ENCODE data around the gene ZNF445.
"Not testable (repeated sequence)": the region's sequence is repeated elsewhere in the genome, so short reads cannot be mapped to it uniquely, and the experiment has no call there.

Gene ZNF445

DNA sequence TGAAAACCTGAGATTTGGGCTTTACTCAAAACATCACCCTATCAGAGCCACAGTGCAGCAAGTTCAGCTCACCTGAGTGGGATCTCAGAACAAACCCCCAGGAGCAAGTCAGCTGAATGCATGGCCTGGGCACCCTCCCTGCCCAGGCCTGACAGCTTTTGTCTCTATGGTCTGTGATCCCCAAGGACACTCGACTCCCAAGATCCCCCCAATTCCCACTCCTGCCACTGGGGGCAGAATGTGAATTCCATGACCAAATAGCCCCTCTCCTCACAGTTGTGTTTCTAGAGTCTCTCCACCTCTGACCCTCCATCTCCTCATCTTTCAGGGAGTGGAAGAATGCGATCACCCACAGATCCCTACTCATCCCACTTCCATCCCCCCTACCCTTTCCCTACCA is 58.9 kb downstream of the ZNF445 start:
- TF ChIP-seq, protein P1, sequence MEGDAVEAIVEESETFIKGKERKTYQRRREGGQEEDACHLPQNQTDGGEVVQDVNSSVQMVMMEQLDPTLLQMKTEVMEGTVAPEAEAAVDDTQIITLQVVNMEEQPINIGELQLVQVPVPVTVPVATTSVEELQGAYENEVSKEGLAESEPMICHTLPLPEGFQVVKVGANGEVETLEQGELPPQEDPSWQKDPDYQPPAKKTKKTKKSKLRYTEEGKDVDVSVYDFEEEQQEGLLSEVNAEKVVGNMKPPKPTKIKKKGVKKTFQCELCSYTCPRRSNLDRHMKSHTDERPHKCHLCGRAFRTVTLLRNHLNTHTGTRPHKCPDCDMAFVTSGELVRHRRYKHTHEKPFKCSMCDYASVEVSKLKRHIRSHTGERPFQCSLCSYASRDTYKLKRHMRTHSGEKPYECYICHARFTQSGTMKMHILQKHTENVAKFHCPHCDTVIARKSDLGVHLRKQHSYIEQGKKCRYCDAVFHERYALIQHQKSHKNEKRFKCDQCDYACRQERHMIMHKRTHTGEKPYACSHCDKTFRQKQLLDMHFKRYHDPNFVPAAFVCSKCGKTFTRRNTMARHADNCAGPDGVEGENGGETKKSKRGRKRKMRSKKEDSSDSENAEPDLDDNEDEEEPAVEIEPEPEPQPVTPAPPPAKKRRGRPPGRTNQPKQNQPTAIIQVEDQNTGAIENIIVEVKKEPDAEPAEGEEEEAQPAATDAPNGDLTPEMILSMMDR (IDR thresholded peaks at IDR 0.05), result no peak
- TF ChIP-seq ZFX (IDR thresholded peaks at IDR 0.05; ENCODE audit: borderline replicate concordance), result no peak
- H3K27ac ChIP-seq, result no peak overlapping the region

DNA sequence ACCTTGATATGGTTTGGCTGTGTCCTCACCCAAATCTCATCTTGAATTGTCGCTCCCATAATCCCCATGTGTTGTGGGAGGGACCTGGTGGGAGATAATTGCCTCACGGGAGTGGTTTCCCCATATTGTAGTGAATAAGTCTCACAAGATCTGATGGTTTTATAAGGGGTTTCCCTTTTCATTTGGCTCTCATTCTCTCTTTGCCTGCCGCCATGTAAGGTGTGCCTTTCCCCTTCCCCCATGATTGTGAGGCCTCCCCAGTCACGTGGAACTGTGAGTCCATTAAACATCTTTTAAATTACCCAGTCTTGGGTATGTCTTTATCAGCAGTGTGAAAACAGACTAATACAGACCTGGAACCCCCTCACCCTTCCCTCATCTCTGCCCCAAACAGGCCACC is 59.4 kb downstream of the ZNF445 start:
- H3K27ac ChIP-seq, result not testable (repeated sequence)

DNA sequence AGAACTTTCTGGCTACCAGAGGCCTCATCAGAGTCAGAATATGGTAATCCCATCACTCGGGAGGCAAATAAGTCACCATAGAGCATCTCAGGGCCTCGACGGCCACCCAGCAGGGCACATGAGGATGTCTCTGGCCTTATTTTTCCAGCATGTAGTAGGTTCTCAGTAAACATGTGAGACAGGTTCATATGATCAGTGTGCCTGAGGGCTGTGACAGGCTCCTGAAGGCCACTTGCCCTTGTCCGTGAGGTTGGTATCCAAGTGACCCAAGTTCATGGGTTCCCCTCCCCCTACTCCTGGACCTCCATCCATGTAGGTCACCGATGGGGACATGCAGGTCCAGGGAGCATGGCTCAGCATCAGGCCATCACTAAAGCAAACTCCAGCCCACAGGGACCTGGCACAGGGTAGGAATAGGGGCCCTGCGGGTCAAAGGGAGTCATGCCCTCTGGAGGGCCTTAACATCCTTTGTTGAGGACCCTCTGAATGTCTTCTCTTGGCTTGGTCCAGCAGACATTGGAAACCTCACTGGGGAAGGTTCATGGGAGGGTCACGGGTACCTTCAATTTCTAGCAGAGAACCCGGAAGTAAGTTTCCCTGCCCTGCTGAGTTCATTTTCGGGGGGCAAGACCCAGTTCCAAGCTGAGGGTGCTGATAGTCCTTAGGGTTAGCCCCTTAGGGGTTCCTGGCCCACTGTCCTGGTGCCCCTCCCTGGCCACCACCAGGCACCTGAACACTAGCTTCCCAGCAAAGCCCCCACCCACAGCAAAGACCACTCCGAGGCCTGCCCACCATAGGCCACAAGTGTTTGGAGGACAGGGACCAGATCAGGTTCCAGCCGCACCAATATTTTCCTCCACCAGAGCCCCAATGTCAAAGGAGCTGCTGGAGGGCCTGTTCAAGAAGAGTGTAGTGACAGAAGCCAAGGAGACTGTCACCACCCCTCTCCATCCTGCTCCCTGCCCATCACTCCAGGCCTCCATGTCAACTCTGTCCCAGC is 61.1 kb downstream of the ZNF445 start:
- TF ChIP-seq ZFX (IDR thresholded peaks at IDR 0.05; ENCODE audit: borderline replicate concordance), result no peak
- TF ChIP-seq, protein P1 (IDR thresholded peaks at IDR 0.05), result no peak
- no peak overlapping the region for H3K27ac ChIP-seq

DNA sequence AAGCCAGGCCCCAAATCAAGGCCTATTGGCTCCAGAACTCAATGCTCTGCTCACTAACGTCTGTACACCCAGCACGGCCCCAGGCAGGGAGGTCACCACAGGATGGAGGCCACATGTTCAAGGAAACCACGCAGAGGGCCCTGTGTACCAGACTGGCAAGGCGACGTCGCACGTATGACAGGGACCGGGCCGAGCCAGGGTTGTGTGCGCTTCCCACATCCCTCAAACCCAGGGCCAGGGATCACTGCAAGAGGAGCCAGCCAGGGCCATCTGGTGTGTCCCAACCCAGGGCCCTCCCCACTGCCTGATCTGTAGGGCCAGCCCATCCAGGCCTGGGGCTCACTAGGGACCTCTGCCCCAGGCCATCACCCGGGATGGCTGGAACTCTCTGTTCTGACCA is 62.0 kb downstream of the ZNF445 start:
- TF ChIP-seq, protein P1 (IDR thresholded peaks at IDR 0.05), result no peak
- TF ChIP-seq ZFX (IDR thresholded peaks at IDR 0.05; ENCODE audit: borderline replicate concordance), result no peak
- H3K27ac ChIP-seq, result no peak overlapping the region

DNA sequence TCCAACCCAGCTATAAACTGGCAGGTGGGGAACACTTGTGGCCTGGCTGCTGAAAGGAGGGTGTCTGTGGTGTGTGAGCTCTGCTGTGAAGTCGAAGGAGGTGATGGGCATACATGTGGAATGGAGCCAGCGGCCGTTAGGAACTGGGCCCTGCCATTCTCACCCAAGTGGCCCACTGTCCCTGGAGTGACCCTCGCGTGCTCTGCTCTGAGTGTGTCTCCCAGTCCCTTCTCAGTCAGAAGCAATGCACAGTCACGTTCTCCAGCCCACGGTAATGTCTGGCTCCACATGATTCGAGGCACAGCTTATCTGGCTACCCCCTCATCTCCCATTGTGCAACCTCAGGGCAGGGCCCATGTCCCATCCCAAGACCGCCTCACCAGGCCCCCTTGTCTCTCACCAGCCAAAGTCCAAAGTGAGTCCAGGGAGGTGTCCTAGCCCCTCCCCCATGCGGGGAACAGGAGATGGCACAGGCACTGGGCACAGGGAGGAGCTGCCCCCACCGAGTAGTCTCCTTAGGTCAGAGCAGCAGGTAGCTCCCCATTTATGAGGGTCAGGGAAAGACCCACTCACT is 62.9 kb downstream of the ZNF445 start:
- TF ChIP-seq, protein P1 (IDR thresholded peaks at IDR 0.05), result no peak
- no peak for TF ChIP-seq ZFX (IDR thresholded peaks at IDR 0.05; ENCODE audit: borderline replicate concordance)
- no peak overlapping the region for H3K27ac ChIP-seq

DNA sequence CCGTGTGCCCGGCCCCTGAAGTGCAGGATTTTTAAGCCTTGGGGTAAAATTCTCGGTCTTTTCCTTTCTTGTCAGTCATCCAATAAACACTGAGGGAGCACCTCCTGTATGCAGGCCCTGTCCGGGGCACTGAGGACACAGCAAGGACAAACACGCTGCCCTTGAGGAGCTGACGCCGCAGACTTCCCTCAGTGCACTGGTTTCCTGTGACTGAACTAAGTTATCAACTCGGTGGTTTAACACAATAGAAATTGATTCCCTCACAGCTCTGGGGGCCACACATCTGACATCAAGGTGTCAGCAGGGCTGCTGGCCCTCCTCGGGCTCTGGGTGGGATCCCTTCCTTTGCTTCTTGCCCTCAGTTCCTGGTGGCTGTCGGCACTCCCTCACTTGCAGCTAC is 65.1 kb downstream of the ZNF445 start:
- TF ChIP-seq, protein P1 (IDR thresholded peaks at IDR 0.05), result no peak
- no peak for TF ChIP-seq ZFX (IDR thresholded peaks at IDR 0.05; ENCODE audit: borderline replicate concordance)
- no peak overlapping the region for H3K27ac ChIP-seq

DNA sequence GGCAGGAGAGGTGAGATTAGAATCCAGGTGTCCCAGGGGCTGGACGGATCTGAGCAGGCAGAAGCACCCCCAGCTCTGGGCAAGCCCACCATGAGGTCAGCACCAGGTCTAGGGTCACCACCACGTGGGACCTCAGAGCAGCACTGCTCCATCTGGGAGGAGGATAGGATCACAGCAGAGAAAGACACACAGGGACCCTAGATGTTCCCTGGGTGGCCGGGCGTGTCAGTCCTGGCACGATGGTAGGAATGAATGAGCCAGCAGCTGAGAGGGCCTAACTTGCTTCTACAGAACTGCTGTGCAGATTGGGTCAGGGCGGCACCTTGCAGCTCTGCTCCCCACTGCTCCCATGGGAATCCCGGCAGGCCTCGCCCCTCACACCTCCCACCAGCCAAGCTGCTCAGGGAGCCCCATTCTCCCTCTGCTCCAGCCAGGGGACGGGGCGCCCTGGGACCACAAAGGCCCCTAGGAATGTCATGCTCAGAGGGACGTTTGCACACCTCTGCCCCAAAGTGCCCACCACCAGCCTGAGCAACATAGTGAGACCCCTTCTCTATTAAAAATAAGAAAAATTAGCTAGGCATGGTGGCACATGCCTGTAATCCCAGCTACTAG is 66.3 kb downstream of the ZNF445 start:
- no peak for TF ChIP-seq ZFX (IDR thresholded peaks at IDR 0.05; ENCODE audit: borderline replicate concordance)
- TF ChIP-seq, protein P1 (IDR thresholded peaks at IDR 0.05), result no peak
- H3K27ac ChIP-seq, result no peak overlapping the region
